ENCODE results near the gene BUD31. TPM values are rescaled to one million over a fixed set of nuclear protein-coding genes. Genes with fewer than 3 reads are reported as not detected.

The BUD31 gene
- total and polyA plus RNA-seq, 2 of the 8 experiments (the other 6 are each of a cell fraction or from before 2014, with no cell fraction given): 46.7 to 114 TPM

- TF ChIP-seq ATF2 (IDR thresholded peaks at IDR 0.05; ENCODE audit: low read length) (no peak), RFX5 (IDR thresholded peaks at IDR 0.05; ENCODE audit: borderline replicate concordance, low read depth, low read length) (no peak), RXRA (IDR thresholded peaks at IDR 0.05; ENCODE audit: insufficient read depth, low read depth, low read length) (no peak), JUN (IDR thresholded peaks at IDR 0.05; ENCODE audit: low read depth, low read length) (no peak), JUND (IDR thresholded peaks at IDR 0.05; ENCODE audit: low read length) (no peak), KDM4A (IDR thresholded peaks at IDR 0.05; ENCODE audit: low read depth, low read length, severe bottlenecking) (no peak), CREB1 (IDR thresholded peaks at IDR 0.05) (no peak), TBP (IDR thresholded peaks at IDR 0.05; ENCODE audit: low read depth, low read length) (no peak), NANOG (IDR thresholded peaks at IDR 0.05; ENCODE audit: insufficient read depth, low read depth, low read length, poor library complexity, severe bottlenecking) (no peak), KDM1A (IDR thresholded peaks at IDR 0.05; ENCODE audit: borderline replicate concordance, low read length) (no peak)
Measured at GRCh38 chr7:99409806-99410205, 1.0 kb downstream of the BUD31 start (continued).
